GM21390 (cell line): Measurements from ENCODE around the gene CEP78.

ENCODE experiments used
- ATAC-seq: cut with Tn5 transposase; IDR thresholded peaks from one replicate; pipeline ENCODE4 v1.9.1; 2021; ENCODE audit not compliant: unreplicated experiment

The CEP78 gene

GRCh38 chr9:78306222-78307076 lies 70.6 kb downstream of the CEP78 start:
- ATAC-seq: no peak

GRCh38 chr9:78307360-78307759 lies 71.5 kb downstream of the CEP78 start:
- no peak for ATAC-seq

- ATAC-seq: no peak
These were observed 73.2 kb downstream of the CEP78 start for GRCh38 chr9:78309066-78309465.

GRCh38 chr9:78311075-78311474 lies 75.2 kb downstream of the CEP78 start:
- ATAC-seq: no peak

- no peak for ATAC-seq
These were observed 76.1 kb downstream of the CEP78 start for GRCh38 chr9:78311886-78312524.

GRCh38 chr9:78314550-78314949 lies 78.7 kb downstream of the CEP78 start:
- ATAC-seq: no peak

GRCh38 chr9:78314953-78315870 lies 79.3 kb downstream of the CEP78 start:
- no peak for ATAC-seq

GRCh38 chr9:78316166-78316892 lies 80.5 kb downstream of the CEP78 start:
- ATAC-seq: no peak

GRCh38 chr9:78319197-78320029 lies 83.5 kb downstream of the CEP78 start:
- no peak for ATAC-seq

GRCh38 chr9:78320030-78320693 lies 84.3 kb downstream of the CEP78 start:
- ATAC-seq: no peak

- ATAC-seq: no peak
These were observed 85.1 kb downstream of the CEP78 start for GRCh38 chr9:78320875-78321496.

- no peak for ATAC-seq
These were observed 85.6 kb downstream of the CEP78 start for GRCh38 chr9:78321505-78321904.

- ATAC-seq: no peak
These were observed 88.3 kb downstream of the CEP78 start for GRCh38 chr9:78324068-78324650.

- no peak for ATAC-seq
These were observed 88.8 kb downstream of the CEP78 start for GRCh38 chr9:78324682-78325081.

- no peak for ATAC-seq
These were observed 89.5 kb downstream of the CEP78 start for GRCh38 chr9:78325343-78325742.

GRCh38 chr9:78325846-78326360 lies 90.0 kb downstream of the CEP78 start:
- ATAC-seq: no peak

- no peak for ATAC-seq
These were observed 90.7 kb downstream of the CEP78 start for GRCh38 chr9:78326564-78326963.
